Stimulated activated effector memory CD8-positive, alpha-beta T cell treated with anti-CD3 and anti-CD28 coated beads, Interleukin-12 subunit alpha, Interleukin-12 subunit beta, amount 100 ng/mL, for 72 hours (primary cell): ENCODE results near the gene CRHR1.
"Not testable (repeated sequence)": the region's sequence is repeated elsewhere in the genome, so short reads cannot be mapped to it uniquely, and the experiment has no call there.

ENCODE experiments used
- ATAC-seq: fragments of 150-1000 bp; cut with Tn5 transposase; 2 replicates; pipeline ENCODE4 v1.10.0; 2021
- DNase-seq, 2 donors: peaks; one replicate each; pipeline ENCODE4 v3.0.0; 2021 to 2022; ENCODE audit warnings: low spot score in 2 of 2
- H3K27ac Mint-ChIP-seq: one replicate; pipeline ENCODE4 v1.8.0; 2022; ENCODE audit warnings: mild to moderate bottlenecking, mixed read lengths
- H3K36me3 Mint-ChIP-seq: one replicate; pipeline ENCODE4 v1.8.0; 2022; ENCODE audit warnings: mild to moderate bottlenecking, mixed read lengths
- H3K4me1 Mint-ChIP-seq: one replicate; pipeline ENCODE4 v1.8.0; 2022; ENCODE audit warnings: mixed read lengths
- H3K4me3 Mint-ChIP-seq: one replicate; pipeline ENCODE4 v1.8.0; 2022; ENCODE audit warnings: mild to moderate bottlenecking, mixed read lengths
- H3K9me3 Mint-ChIP-seq: one replicate; pipeline ENCODE4 v1.8.0; 2022; ENCODE audit warnings: mixed read lengths

Gene CRHR1

GRCh38 chr17:45784293-45784740, at the start of gene CRHR1:
Gene CRHR1 (plus strand): TSS chr17:45784320. CDS start chr17:45784545, 225 bp downstream.
- no peak for DNase-seq
- Mint-ChIP-seq H3K27ac (no peak within 1 kb of the TSS), H3K36me3 (no peaks in the 10 kb centered on the region), H3K4me3 (peak within 1 kb of the TSS; percentile 66), H3K4me1 (no peaks in the 10 kb centered on the region), H3K9me3 (no peaks in the 10 kb centered on the region)
- ATAC-seq: no peak

GRCh38 chr17:45734598-45734997, 49.5 kb upstream of the CRHR1 start:
- ATAC-seq (no peak), DNase-seq (no peak)
- no peaks in the 10 kb centered on the region for H3K4me1 Mint-ChIP-seq
- no peaks in the 10 kb centered on the region for H3K36me3 Mint-ChIP-seq
- H3K27ac Mint-ChIP-seq: no peak overlapping the region
- H3K4me3 Mint-ChIP-seq: no peak overlapping the region
- peaks cover 9% of the 10 kb centered on the region for H3K9me3 Mint-ChIP-seq

GRCh38 chr17:45735488-45735887, 48.6 kb upstream of the CRHR1 start:
- Mint-ChIP-seq H3K4me1 (peaks cover 3% of the 10 kb centered on the region), H3K9me3 (peaks cover 3% of the 10 kb centered on the region), H3K4me3 (no peak overlapping the region), H3K36me3 (no peaks in the 10 kb centered on the region), H3K27ac (no peak overlapping the region)
- DNase-seq (no peak), ATAC-seq (no peak)

GRCh38 chr17:45739786-45740185, 44.3 kb upstream of the CRHR1 start:
- no peak overlapping the region for H3K4me3 Mint-ChIP-seq
- no peak overlapping the region for H3K27ac Mint-ChIP-seq
- H3K4me1 Mint-ChIP-seq: peaks cover 7% of the 10 kb centered on the region
- DNase-seq (no peak), ATAC-seq (no peak)
- H3K36me3 Mint-ChIP-seq: no peaks in the 10 kb centered on the region
- no peaks in the 10 kb centered on the region for H3K9me3 Mint-ChIP-seq

- Mint-ChIP-seq H3K36me3 (no peaks in the 10 kb centered on the region), H3K27ac (no peak overlapping the region), H3K9me3 (no peaks in the 10 kb centered on the region), H3K4me3 (peak overlapping the region; percentile 26), H3K4me1 (peaks cover 7% of the 10 kb centered on the region)
- ATAC-seq (peak; percentile 86), DNase-seq (peak in 1 of 2 donors; percentile 59)
Observed at GRCh38 chr17:45740553-45741330, 43.4 kb upstream of the CRHR1 start.

- Mint-ChIP-seq H3K27ac (no peak overlapping the region), H3K4me3 (no peak overlapping the region), H3K36me3 (no peaks in the 10 kb centered on the region), H3K9me3 (no peaks in the 10 kb centered on the region), H3K4me1 (peaks cover 7% of the 10 kb centered on the region)
- no peak for DNase-seq
- no peak for ATAC-seq
Observed at GRCh38 chr17:45742251-45742650, 41.9 kb upstream of the CRHR1 start.

- DNase-seq (no peak), ATAC-seq (no peak)
- Mint-ChIP-seq H3K9me3 (no peaks in the 10 kb centered on the region), H3K27ac (no peak overlapping the region), H3K4me1 (peaks cover 7% of the 10 kb centered on the region), H3K36me3 (no peaks in the 10 kb centered on the region), H3K4me3 (no peak overlapping the region)
Observed at GRCh38 chr17:45743626-45744326, 40.3 kb upstream of the CRHR1 start.

GRCh38 chr17:45744826-45745225, 39.3 kb upstream of the CRHR1 start:
- DNase-seq, H3K9me3 Mint-ChIP-seq, ATAC-seq, H3K36me3 Mint-ChIP-seq, H3K27ac Mint-ChIP-seq, H3K4me3 Mint-ChIP-seq, H3K4me1 Mint-ChIP-seq: not testable (repeated sequence)

GRCh38 chr17:45745601-45746494, 38.3 kb upstream of the CRHR1 start:
- Mint-ChIP-seq H3K4me1 (no peaks in the 10 kb centered on the region), H3K4me3 (no peak overlapping the region), H3K36me3 (no peaks in the 10 kb centered on the region), H3K9me3 (no peaks in the 10 kb centered on the region), H3K27ac (no peak overlapping the region)
- DNase-seq (no peak), ATAC-seq (no peak)

- no peak for DNase-seq
- Mint-ChIP-seq H3K4me1 (no peaks in the 10 kb centered on the region), H3K27ac (no peak overlapping the region), H3K4me3 (no peak overlapping the region), H3K36me3 (no peaks in the 10 kb centered on the region), H3K9me3 (no peaks in the 10 kb centered on the region)
- no peak for ATAC-seq
Observed at GRCh38 chr17:45747911-45748310, 36.2 kb upstream of the CRHR1 start.

- H3K27ac Mint-ChIP-seq: no peak overlapping the region
- H3K4me3 Mint-ChIP-seq: no peak overlapping the region
- no peak for ATAC-seq
- no peaks in the 10 kb centered on the region for H3K36me3 Mint-ChIP-seq
- DNase-seq: no peak
- no peaks in the 10 kb centered on the region for H3K4me1 Mint-ChIP-seq
- H3K9me3 Mint-ChIP-seq: no peaks in the 10 kb centered on the region
Observed at GRCh38 chr17:45748731-45749310, 35.3 kb upstream of the CRHR1 start.

GRCh38 chr17:45749831-45750335, 34.2 kb upstream of the CRHR1 start:
- no peaks in the 10 kb centered on the region for H3K4me1 Mint-ChIP-seq
- no peak for DNase-seq
- H3K36me3 Mint-ChIP-seq: no peaks in the 10 kb centered on the region
- H3K4me3 Mint-ChIP-seq: no peak overlapping the region
- no peak for ATAC-seq
- H3K9me3 Mint-ChIP-seq: no peaks in the 10 kb centered on the region
- H3K27ac Mint-ChIP-seq: no peak overlapping the region

GRCh38 chr17:45750779-45751440, 33.2 kb upstream of the CRHR1 start:
- no peaks in the 10 kb centered on the region for H3K9me3 Mint-ChIP-seq
- H3K4me3 Mint-ChIP-seq: no peak overlapping the region
- no peaks in the 10 kb centered on the region for H3K4me1 Mint-ChIP-seq
- no peak overlapping the region for H3K27ac Mint-ChIP-seq
- no peak for ATAC-seq
- DNase-seq: no peak
- no peaks in the 10 kb centered on the region for H3K36me3 Mint-ChIP-seq

- ATAC-seq (no peak), DNase-seq (no peak)
- no peak overlapping the region for H3K27ac Mint-ChIP-seq
- no peaks in the 10 kb centered on the region for H3K9me3 Mint-ChIP-seq
- H3K4me1 Mint-ChIP-seq: no peaks in the 10 kb centered on the region
- H3K4me3 Mint-ChIP-seq: no peak overlapping the region
- H3K36me3 Mint-ChIP-seq: no peaks in the 10 kb centered on the region
Observed at GRCh38 chr17:45751466-45751865, 32.7 kb upstream of the CRHR1 start.
